ENCODE data around the gene FANCB. TPM values are rescaled to one million over a fixed set of nuclear protein-coding genes. Genes with fewer than 3 reads are reported as not detected.

FANCB gene
- total RNA-seq, 1 experiment from 2014 or later: 12.1 TPM

GRCh38 chrX:14902537-14902936 lies 29.7 kb upstream of the FANCB start:
- Histone ChIP-seq H3K9ac (ENCODE audit: extremely low read depth, insufficient read length, low read length) (no peak overlapping the region), H3K9me3 (ENCODE audit: control insufficient read depth, low read depth, low read length) (peaks cover 5% of the 10 kb centered on the region), H3K56ac (ENCODE audit: insufficient read length, low read depth, low read length) (no peak overlapping the region), H3K23me2 (ENCODE audit: insufficient read length, low read depth, low read length, poor library complexity, severe bottlenecking) (no peaks in the 10 kb centered on the region), H4K8ac (replicated peaks; ENCODE audit: insufficient read length, low read depth, low read length) (no peak overlapping the region), H3K27ac (ENCODE audit: insufficient read length, low read depth, low read length) (no peak overlapping the region), H3K27me3 (ENCODE audit: insufficient read depth, low read length) (no peaks in the 10 kb centered on the region), H3K4me2 (ENCODE audit: insufficient read depth, insufficient read length, low read length) (no peak overlapping the region), H4K20me1 (ENCODE audit: control insufficient read depth, insufficient read depth, insufficient read length) (no peaks in the 10 kb centered on the region), H3K4me1 (ENCODE audit: insufficient read depth, low read length) (no peaks in the 10 kb centered on the region), H3K79me1 (ENCODE audit: insufficient read depth, low read depth, low read length, poor library complexity, severe bottlenecking) (no peaks in the 10 kb centered on the region), H4K91ac (ENCODE audit: insufficient read length, low read depth, low read length) (no peak overlapping the region), H2BK15ac (ENCODE audit: low read depth, low read length) (no peak overlapping the region), H3K4ac (ENCODE audit: low read depth, low read length) (no peak overlapping the region), H3K18ac (ENCODE audit: insufficient read length, low read depth, low read length) (no peak overlapping the region), H2AK5ac (ENCODE audit: insufficient read length, low read length) (no peak overlapping the region), H2BK5ac (ENCODE audit: insufficient read length, low read length) (no peak overlapping the region), H2BK120ac (ENCODE audit: low read depth, low read length, poor library complexity, severe bottlenecking) (no peak overlapping the region), H2AFZ (ENCODE audit: low read length) (no peak overlapping the region), H4K5ac (ENCODE audit: insufficient read length, low read depth, low read length) (no peak overlapping the region), H2BK20ac (ENCODE audit: low read depth, low read length, poor library complexity, severe bottlenecking) (no peak overlapping the region), H3K14ac (ENCODE audit: insufficient read depth, low read length) (no peak overlapping the region), H3T11ph (ENCODE audit: low read length) (no peak overlapping the region), H3K79me2 (ENCODE audit: insufficient read depth, low read length) (no peaks in the 10 kb centered on the region), H3K23ac (ENCODE audit: insufficient read length, low read depth, low read length) (no peak overlapping the region), H2BK12ac (ENCODE audit: insufficient read length, low read depth, low read length) (no peak overlapping the region)
- Mint-ChIP-seq H3K4me1 (no peaks in the 10 kb centered on the region), H3K9me3 (peaks cover 42 to 46% of the 10 kb centered on the region in 2 experiments), H3K4me3 (no peak overlapping the region), H3K36me3 (ENCODE audit: insufficient read depth in 1 of 3, low read depth in 3 of 3) (peaks cover 24 to 26% (median 25%) of the 10 kb centered on the region in 3 experiments), H3K27me3 (ENCODE audit: low read depth) (no peaks in the 10 kb centered on the region), H3K27ac (no peak overlapping the region)
- DNase-seq: no peak
- no peak for TF ChIP-seq CTCF (conservative IDR thresholded peaks at IDR 0.05)

Data from H9 (cell line).